HG02588 (cell line): Measurements from ENCODE around the gene ANKDD1A.

Experiments
- ATAC-seq: cut with Tn5 transposase; IDR thresholded peaks from one replicate; pipeline ENCODE4 v1.9.1; 2021; ENCODE audit warnings: mild to moderate bottlenecking, moderate library complexity; ENCODE audit not compliant: unreplicated experiment

Gene ANKDD1A

DNA sequence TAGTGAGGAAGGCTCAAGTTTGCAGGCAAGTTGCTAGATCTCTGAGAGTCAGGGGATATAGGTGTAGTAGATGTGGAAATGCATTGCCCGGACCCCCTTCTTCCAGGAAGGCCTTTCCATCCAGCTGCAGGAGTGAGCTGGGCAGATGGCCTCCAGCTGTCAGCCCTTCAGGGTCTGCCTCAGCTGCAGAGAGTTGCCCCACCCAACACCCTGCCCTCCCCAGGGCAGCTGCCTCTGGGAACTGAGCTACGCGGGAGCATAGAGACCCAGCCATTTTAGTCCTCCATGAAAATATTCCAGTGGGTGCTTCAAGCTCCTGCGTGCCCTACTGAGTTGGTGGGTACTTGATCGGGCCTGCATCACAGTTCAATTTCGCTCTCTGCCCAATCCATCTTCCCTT is 48.5 kb downstream of the ANKDD1A start:
- no peak for ATAC-seq

DNA sequence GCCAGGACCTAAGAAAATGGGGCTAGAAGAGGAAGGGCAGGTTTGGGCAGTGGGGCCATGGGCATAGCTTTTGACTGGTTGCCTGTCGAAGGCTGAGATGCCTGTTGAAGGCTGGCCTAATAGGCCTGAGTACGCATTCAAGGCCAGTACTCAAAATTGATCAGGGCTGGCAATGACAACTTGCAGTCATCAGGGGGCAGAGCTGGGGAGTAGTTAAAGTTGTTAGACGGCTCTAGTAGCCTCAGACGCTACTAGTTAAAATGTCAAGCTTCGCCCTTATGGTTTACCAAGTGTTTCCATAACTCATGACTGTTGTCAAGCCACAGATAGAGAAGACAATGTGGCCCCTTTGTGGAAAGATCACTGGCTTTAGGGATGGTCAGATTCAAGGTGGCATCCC is 49.3 kb downstream of the ANKDD1A start:
- no peak for ATAC-seq

DNA sequence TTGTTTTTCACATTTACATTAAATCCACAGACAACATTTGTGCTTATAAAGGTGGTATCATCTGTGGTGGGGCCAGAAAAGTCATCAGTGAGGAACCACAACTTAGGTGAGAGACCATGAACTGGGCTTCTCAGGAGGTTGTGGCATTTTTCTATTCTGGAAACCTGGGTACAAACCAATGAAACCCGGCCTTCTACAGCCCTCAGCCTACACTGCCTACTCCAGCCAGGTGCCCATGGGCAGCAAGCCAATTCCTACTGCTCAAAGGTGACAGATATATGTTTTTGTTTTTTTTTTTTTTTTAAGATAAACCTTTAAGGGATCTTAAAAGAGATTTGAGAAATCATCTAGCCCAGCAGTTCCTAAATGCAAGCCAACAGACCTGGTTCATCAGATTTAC is 57.7 kb downstream of the ANKDD1A start:
- no peak for ATAC-seq

DNA sequence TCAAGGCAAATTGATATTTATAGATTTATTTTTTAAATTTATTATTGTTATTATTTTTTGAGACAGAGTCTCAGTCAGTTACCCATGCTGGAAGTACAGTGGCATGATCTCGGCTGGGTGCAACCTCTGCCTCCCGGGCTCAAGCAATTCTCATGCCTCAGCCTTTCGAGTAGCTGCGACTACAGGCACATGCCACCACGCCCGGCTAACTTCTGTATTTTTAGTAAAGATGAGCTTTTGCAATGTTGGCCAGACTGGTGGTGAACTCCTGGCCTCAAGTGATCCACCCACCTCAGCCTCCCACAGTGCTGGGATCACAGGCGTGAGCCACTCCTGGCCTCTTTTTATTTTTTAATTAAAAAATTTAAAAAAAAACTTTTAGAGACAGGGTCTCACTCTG is 59.0 kb downstream of the ANKDD1A start:
- no peak for ATAC-seq

DNA sequence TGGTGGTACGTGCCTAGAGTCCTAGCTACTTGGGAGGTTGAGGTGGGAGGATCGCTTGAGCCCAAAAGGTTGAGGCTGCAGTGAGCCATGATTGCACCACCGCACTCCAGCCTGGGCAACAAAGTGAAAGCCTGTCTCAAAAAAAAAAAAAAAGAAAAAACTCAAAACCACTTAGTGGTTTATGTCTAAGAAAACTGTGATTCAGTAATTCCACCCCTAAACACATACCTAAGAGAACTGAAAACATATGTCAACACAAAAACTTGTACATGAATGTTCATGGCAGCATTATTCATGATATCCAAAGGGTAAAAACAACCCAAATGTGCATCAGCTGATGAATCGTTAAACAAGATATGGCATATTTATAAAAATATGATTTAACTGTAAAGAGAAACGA is 63.7 kb downstream of the ANKDD1A start:
- no peak for ATAC-seq

DNA sequence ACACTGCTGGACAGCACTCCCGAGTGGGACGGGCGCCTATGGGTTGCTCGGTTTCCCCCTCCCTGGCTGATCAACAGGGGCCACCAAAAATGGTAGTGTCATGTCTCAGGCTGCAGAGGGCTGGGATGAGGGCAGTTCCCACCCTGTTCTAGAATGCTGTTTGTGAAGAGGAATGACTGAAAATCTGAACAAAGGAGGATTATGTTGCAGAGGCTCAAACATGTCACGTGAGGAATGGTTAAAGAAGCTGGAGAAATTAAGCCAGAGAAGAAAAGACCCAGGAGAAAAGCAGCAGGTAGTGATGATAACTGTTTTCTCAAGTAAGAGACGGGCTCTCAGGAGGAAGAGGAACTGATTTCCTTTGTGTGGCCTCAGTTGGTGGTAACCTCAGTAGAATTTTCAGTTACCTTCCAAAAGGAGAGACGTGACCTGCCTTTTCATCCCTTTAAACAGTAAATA is 67.6 kb downstream of the ANKDD1A start:
- no peak for ATAC-seq

DNA sequence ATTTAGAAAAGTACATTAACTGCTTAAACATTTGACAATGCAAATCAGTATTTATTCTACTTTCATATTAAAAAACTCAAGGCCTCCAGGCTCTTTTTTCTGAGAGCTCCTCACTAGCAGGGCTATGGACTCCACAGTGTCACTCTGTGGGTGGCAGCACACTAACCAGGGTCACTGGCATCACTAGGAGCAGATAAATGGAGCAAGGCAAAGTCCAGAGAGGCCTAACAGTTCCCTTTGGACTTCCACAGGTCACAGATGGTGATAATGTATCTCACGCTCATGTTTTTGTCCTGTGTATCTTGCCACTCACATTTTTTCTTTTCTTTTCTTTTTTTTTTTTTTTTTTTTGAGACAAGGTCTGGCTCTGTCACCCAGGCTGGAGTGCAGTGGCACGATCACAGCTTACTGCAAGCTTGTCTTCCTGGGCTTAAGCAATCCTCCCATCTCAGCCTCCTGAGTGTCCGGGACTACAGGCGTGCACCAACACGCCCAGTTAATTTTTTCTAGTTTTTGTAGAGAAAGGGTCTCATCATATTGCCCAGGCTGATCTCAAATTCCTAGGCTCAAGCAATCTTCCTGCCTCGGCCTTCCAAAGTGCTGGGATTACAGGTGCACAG is 70.2 kb downstream of the ANKDD1A start:
- ATAC-seq, result no peak

DNA sequence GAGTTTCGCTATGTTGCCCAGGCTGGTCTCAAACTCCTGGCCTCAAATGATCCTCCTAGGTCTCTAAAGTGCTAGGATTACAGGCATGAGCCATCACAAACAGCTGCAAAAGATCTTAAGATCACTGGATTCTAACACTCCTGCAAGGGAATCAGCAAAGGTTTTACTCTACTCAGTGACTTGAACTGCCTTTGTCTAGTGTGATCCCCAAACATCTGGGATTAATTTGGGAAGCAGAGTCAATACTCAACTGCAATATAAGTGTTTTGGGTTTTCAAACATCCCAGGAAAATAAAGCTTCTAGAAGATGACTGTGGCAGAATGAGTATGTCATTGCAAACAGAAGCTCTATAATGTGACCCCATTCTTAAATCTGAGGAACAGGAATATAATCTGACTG is 70.8 kb downstream of the ANKDD1A start:
- no peak for ATAC-seq

DNA sequence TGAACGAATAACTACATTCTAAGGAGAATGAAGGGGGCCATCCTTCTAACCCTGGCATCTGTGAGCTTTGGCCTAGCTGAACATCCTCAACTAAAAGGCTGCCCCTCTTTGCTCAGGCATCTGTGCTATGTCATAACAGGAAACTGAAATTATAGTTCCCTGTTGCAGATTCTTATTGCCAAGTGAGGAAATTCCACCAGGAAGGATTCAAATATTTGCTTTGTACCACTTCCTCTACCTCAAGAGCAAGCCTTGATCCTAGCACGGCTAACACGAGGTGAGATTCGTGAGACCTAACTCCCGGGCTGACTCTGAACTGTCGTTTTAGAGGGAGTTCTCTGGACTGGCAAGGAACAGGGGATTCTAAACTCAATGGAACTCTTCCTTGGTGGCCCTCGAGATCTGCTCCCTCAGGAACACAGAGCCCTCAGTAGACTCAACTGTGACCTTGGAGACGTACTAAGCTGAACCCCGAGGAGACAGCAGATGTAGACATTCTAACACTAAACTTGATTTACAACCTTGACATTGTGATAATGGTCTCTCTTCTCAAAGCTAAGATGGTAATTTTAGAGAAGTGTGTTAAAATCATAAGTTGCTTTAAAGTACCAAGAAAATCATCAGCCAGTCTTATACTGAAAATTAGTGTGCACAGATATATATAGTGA is 73.8 kb downstream of the ANKDD1A start:
- no peak for ATAC-seq

DNA sequence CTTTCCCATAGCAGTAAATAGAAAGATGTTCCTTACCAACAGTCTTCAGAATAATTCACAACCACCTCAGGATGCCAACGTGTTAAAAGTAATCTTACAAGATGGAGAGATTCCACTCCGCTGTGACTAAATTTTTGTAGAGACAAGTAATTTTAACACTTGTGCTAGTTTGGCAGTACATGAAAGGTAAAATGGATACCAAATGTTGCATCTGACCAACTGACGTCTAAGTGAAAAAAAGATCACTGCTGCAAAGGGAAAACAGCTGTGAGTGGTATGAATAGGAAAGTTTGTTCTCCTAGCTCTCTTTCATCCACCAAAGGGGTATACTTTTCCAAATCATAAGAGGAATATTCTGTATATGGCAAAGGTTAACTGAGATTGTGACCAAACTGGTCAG is 75.4 kb downstream of the ANKDD1A start:
- no peak for ATAC-seq

DNA sequence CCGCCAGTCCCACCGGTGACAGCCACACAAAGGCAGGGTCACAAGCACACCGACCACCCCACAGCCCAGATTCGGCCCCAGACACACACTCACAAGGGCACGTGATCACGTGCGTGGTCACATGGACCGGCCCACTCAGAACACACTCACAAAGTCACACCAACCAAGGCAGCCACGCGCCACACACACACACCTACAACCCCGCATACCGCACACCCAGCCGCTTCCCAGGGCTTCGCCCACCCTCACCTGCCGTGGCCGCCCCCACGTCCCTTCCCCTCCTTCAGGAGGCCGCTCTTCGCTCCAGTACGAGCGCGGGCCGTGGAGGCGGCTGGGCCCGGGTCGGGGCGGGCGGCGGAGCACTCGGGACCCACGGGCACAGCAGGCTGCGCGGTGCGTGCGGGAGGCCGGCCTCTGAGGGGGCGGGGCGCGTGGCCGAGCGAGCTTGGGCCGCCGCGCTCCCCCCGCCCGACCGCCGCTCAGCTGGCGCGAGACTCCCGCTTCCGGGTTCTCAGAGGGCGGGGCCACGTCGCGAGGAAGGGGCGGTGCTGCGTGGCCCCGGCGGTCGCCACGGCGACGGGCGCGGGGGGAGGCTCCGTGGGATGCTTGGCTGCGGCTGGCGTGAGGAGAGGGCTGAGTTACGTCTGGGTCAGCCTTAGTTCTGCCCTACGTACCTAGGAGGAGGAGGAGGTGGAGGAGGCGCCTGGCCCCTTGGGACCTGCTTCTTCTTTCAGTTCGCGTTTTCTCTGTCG is 77.9 kb downstream of the ANKDD1A start, which contains the start of gene SPG21:
Gene SPG21 (minus strand): TSS at position 499 of the 752 bp plus-strand sequence. CDS start 6,345 bp downstream, outside the sequence.
- ATAC-seq, result peak; percentile 96

DNA sequence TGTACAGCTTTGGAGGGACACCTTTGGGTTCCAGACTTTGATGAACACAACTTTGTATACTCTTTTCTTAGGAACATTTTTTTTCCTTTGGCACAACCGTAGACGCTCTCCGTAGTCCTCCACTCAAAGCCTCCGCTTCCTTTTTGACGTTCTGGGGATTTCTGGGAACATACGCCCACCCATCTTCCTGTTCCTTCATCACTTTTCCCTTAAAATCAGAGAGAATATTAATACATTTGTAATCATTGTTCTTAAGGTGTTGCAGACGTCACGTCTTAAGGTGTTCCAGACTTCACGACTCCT is 78.4 kb downstream of the ANKDD1A start:
- no peak for ATAC-seq

DNA sequence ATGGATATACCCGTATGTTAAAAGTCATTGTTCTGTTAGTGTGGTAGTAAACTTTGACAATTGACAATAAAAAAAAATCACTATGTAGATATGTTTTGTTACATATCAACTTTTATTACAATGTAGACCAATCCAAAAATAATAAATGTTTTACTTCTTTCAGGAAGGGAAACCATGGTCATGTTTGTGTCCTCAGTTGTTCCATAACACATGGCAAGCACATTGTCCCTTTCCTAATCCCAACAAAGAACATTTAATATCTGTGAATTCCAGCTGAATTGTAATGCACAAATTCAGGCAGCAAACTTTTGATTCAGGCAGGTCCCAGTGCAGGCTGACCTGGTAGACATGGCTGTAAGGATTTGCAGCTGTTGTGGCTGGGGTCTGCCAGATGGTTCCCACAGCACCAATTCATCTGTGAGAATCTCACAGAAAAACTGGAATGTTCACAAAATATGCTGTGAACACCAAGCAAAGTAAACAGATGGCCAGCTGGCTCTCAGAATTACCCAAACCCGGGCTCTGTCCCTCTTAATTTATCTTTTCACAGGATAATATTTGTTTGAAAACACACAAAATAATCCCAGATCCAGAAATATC is 79.9 kb downstream of the ANKDD1A start:
- no peak for ATAC-seq

DNA sequence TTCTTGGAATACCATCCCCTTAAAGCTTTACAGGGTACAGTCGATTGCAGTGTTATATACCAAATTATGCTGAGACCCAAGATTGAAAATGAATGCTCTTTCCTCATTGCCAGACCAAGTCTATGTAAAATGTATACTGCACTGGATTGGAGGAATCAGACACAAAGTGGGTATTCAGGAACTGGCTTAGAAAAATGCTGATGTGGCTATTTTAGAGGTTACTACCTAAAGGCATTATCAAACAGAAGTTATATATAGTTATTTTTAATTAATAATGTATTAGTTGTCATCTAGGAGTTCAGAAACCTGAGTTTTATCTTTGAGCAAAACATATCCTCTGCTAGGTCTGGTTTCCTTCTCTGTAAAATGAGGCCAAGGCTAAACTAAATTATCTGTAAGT is 81.6 kb downstream of the ANKDD1A start:
- ATAC-seq, result no peak

DNA sequence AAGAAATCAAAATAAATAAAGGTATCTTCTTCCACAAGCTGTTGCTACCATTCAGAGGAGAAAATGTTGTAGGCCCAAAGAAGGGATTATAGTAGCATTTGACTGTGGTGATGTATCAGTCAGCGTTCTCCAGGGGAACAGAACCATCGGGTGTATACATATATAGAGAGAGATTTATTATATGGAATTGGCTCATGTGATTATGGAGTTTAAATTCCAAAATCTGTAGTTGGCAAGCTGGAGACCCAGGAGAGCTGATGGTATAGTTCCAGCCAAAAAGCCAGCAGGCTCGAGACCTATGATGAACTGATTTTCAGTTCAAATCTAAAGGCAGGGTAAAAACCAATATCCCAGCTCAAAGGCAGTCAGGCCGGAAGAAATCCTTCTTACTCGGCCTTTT is 85.4 kb downstream of the ANKDD1A start:
- ATAC-seq, result no peak

DNA sequence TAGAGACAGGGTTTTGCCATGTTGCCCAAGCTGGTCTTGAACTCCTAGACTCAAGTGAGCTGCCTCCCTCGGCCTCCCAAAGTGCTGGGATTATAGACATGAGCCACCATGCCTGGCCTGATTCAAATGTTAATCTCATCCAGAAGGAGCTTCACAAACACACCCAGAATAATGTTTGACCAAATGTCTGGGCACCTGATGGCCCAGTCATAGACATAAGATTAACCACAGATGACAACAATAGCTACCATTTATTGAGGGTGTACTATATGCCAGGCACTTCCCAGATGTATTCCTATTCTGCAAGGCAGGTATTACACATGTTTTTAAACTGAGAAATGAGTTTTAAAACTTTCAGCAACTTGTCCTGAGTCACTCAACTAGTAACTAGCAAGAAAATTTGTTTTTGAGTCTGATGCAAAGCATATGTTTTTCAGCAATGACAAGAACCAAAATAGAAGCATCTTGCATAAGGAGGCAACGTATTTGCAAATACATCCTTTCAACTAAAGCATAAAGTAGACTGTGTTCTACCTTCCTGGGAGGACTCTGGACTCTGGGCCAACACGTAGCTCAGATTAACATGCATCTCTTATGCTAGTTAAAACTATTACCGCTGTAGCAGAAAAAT is 86.2 kb downstream of the ANKDD1A start:
- no peak for ATAC-seq

DNA sequence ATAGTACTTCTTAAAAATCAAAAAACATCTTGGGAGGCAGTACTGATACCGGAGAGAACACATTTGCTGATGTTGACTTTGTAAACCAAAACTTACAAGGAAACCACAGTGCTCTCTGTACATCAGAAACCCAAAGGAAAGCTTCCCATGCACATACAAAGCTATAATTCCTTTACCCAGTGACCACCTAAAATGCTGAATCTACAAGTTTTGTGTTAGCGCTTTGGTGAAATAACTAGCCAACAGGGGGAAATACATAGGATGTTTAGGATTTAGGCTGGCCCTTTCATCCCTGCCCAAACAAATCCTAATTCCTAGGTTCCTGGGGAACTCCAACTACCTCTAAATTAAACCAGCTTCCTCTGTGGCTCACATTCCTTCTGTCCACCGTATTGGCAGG is 93.3 kb downstream of the ANKDD1A start:
- no peak for ATAC-seq

DNA sequence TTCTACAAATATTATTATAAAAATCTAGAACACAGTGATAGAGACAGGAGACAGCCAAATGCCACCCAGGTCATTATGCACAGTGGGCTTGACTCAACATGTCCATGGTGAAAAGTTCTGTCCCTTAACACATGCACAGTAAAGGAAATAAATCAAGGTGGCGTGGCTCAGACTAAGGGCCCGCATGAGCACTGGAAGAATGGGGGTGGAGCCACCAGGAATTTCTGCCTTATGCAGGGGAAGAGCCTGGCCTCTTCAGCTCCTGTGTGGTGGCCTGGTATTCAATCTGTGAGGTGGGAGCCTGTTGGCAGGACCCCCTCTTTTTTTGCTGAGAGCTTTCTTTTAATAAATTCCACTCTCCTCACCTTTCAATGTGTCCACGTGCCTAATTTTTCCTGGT is 95.2 kb downstream of the ANKDD1A start:
- ATAC-seq, result no peak
